Fibroblast of mammary gland (primary cell): ENCODE data around the gene SAFB2.
"Not testable (repeated sequence)": the region's sequence is repeated elsewhere in the genome, so short reads cannot be mapped to it uniquely, and the experiment has no call there.

Source experiments
- DNase-seq: peaks from one replicate; pipeline ENCODE4 v3.0.0-alpha.2; 2010; ENCODE audit warnings: low read depth
- H3K4me3 ChIP-seq: 2 replicates; pipeline ENCODE4 v1.5.1; 2011; ENCODE audit warnings: low read depth, mild to moderate bottlenecking, low read length, moderate library complexity; ENCODE audit not compliant: control insufficient read depth
- CTCF ChIP-seq: conservative IDR thresholded peaks from 2 replicates; pipeline ENCODE4 v1.5.1; 2011; ENCODE audit warnings: low read depth, low read length, inconsistent platforms; ENCODE audit not compliant: control insufficient read depth, insufficient read depth

SAFB2 gene

GRCh38 chr19:5612891-5613865 is 9.4 kb downstream of the SAFB2 start:
- TF ChIP-seq CTCF, result no peak
- H3K4me3 ChIP-seq, result no peak overlapping the region
- no peak for DNase-seq

DNA sequence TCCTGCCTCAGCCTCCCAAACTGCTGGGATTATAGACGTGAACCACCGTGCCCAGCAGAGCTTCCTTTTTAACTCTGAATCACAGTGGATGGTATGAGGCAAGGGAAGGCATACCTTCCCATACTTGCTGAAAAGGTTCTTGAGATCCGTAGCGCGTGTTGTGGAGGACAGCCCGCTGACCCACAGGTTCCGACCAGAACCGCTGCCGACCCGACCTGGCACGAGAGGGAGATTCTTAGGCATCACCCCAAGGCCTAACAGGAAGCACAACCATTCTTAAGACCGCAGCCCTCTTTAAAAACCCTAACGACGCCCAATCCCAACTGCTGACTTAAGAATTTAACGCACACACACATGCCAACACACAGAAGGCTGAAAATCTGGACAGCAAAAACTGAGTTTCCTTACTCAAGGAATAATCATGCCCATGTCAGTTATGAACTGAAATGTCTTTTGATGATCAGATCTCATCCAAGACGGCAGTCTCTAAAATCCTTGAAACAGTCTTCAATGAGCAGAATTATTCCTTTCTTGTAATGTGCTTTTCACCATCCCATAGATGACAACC is 12.6 kb downstream of the SAFB2 start:
- H3K4me3 ChIP-seq, result no peak overlapping the region

DNA sequence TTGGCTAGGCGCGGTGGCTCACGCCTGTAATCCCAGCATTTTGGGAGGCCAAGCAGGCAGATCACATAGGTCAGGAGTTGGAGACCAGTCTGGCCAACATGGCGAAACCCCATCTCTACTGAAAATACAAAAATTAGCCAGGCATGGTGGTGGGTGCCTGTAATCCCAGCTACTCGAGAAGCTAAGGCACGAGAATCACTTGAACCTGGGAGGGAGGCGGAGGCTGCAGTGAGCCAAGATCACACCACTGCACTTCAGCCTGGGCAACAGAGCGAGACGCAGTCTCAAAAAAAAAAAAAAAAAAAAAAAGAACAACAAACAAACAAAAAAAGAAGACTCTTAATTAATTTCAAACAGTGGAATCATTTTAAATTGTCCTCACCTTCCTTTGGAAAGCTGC is 13.8 kb downstream of the SAFB2 start:
- H3K4me3 ChIP-seq, DNase-seq: not testable (repeated sequence)

More for the DNA sequence above, 12.6 kb downstream of the SAFB2 start:
- TF ChIP-seq CTCF, result no peak
- no peak for DNase-seq

DNA sequence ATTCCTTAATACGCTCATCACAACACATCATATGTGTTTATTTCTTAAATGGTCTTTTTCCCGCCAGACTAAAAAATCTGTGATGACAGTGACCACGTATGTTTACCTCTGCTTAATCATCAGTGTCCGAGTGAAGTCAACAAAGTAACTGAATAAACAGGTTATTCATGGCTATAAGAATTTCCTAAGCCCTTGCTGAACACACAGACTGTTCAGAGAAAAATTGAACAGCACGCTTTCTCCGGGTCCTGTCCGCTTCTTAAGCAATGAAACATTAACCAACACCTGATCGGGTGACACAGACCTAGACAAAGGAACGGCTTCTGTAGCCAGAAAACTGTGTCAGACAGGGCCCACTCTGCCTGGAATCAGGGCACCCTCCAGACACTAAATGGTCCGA is 14.3 kb downstream of the SAFB2 start:
- no peak for TF ChIP-seq CTCF
- H3K4me3 ChIP-seq, result no peak overlapping the region
- DNase-seq, result no peak

DNA sequence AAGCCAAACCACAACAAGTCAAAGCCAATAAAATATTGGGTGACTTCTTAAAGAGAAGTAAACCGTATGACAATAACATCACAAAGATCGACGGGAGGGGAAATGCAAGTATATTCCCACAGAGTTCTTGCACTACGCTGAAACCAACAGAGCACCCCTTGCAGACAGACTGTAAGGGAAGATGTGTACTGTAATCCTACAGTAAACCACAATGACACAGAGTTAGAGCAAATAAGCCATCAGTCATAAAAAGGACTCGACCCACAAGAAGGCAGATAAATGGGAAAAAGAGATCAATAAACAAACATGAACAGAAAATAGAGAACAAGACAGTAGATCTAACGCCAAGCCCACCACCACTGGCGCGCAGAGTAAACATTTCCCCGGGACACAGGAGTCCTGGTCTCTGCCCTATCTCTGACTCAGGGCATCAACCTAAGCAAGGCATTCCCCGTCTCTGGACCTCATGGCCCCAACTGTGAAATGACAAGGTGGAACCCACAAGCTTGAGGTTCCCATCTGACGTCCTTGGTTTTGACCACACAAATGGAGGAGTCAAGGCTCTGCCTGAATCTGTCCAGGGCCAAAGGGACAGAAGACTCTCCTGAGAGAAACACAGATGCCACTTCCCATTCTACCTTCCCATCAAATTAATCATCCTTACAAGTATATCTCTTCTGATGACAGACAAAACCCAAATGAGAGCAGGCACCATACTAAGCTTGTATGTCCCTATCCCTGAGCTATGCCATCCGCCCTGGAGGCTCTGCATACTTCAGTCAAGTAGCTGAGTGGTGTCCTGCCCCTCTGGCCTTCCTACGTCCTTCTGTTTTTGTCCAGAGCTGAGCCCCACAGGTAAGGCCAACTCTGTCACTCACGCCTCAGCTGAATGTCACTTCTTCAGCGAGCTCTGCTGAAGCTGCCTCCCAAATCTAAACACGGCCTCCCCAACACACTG is 15.0 kb downstream of the SAFB2 start:
- H3K4me3 ChIP-seq, result no peak overlapping the region
- no peak for TF ChIP-seq CTCF
- no peak for DNase-seq

GRCh38 chr19:5605362-5605761 is 17.2 kb downstream of the SAFB2 start:
- TF ChIP-seq CTCF, result no peak
- no peak overlapping the region for H3K4me3 ChIP-seq
- DNase-seq, result no peak
